ENCODE measurements around the gene MAMSTR. TPM values are rescaled to one million over a fixed set of nuclear protein-coding genes. Genes with fewer than 3 reads are reported as not detected.
A peak's percentile ranks its signal among the peaks of the same experiment; 100 is the strongest.

MAMSTR gene
- total and polyA plus RNA-seq, 9 of the 15 experiments (the other 6 are each of a cell fraction or from before 2014, with no cell fraction given) = 0.08 to 1.00 (median 0.40) TPM; not detected in 1

GRCh38 chr19:48741129-48741999, 21.8 kb upstream of the MAMSTR start (continued):
- no peak for TF ChIP-seq ZNF407 (IDR thresholded peaks at IDR 0.05; ENCODE audit: low read depth)
- TF ChIP-seq ZFP36 (IDR thresholded peaks at IDR 0.05; ENCODE audit: low read depth, low read length, partially characterized antibody) = no peak
- no peak for TF ChIP-seq PTTG1 (tag; IDR thresholded peaks at IDR 0.05; ENCODE audit: low read depth)
- TF ChIP-seq CEBPZ (IDR thresholded peaks at IDR 0.05; ENCODE audit: borderline replicate concordance, low read depth, low read length) = no peak
- no peak for TF ChIP-seq CHD2 (IDR thresholded peaks at IDR 0.05; ENCODE audit: low read depth, low read length)
- TF ChIP-seq GABPB1 (CRISPR knock-in tag; IDR thresholded peaks at IDR 0.05) = 0 out of 2 replicates have a peak, but pooled peaks have one; percentile 36
- TF ChIP-seq YBX1 (IDR thresholded peaks at IDR 0.05) = no peak
- no peak for TF ChIP-seq CBX8 (IDR thresholded peaks at IDR 0.05; ENCODE audit: borderline replicate concordance, extremely low read depth, low read depth, low read length, poor library complexity, severe bottlenecking)
- no peak for TF ChIP-seq ZNF324 (CRISPR knock-in tag; IDR thresholded peaks at IDR 0.05)
- TF ChIP-seq HMGN3 (IDR thresholded peaks at IDR 0.05; ENCODE audit: borderline replicate concordance, extremely low read depth, insufficient read length, low read depth, low read length) = peak; percentile 76
- peak; percentile 58 for TF ChIP-seq POLR2A (conservative IDR thresholded peaks at IDR 0.05)
- TF ChIP-seq ZNF76 (CRISPR knock-in tag; IDR thresholded peaks at IDR 0.05; ENCODE audit: borderline replicate concordance) = no peak
- TF ChIP-seq CGGBP1 (CRISPR knock-in tag; IDR thresholded peaks at IDR 0.05) = no peak
- 0 out of 2 replicates have a peak, but pooled peaks have one; percentile 44 for TF ChIP-seq ZEB2 (IDR thresholded peaks at IDR 0.05)
- no peak for TF ChIP-seq BACH1 (tag; IDR thresholded peaks at IDR 0.05)
- no peak for TF ChIP-seq NFYB (IDR thresholded peaks at IDR 0.05; ENCODE audit: extremely low read depth, insufficient read length)

All from K562 (cell line).